Upper lobe of left lung (tissue), 6 donors: ENCODE measurements around the gene PRKN. TPM values are rescaled to one million over a fixed set of nuclear protein-coding genes. Genes with fewer than 3 reads are reported as not detected.

Source experiments
- ATAC-seq, 2 donors: fragments of 200-7000 bp; cut with Tn5 transposase; one replicate each; pipeline ENCODE4 v1.9.1; 2022; ENCODE audit warnings: mild to moderate bottlenecking in 2 of 2, moderate library complexity in 2 of 2; ENCODE audit not compliant: low FRiP score in 2 of 2
- DNase-seq, 2 donors: peaks; one replicate each; pipeline ENCODE4 v3.0.0-alpha.2; 2019 to 2020
- H3K27ac ChIP-seq, 4 donors: fragments of 200-600 bp; sonication (generic); one replicate each; pipeline ENCODE4 v1.5.1; 2016 to 2019
- H3K27me3 ChIP-seq, 4 donors: fragments of 200-600 bp; sonication (generic); one replicate each; pipeline ENCODE4 v1.5.1; 2017 to 2019
- H3K36me3 ChIP-seq, 4 donors: fragments of 200-600 bp; sonication (generic); one replicate each; pipeline ENCODE4 v1.5.1; 2016 to 2019
- H3K4me1 ChIP-seq, 4 donors: fragments of 200-600 bp; sonication (generic); one replicate each; pipeline ENCODE4 v1.5.1; 2018 to 2019
- H3K4me3 ChIP-seq, 4 donors: fragments of 200-600 bp; sonication (generic); one replicate each; pipeline ENCODE4 v1.5.1; 2017 to 2019; ENCODE audit warnings: mild to moderate bottlenecking in 2 of 4, moderate library complexity in 1 of 4
- H3K9me3 ChIP-seq, 4 donors: fragments of 200-600 bp; sonication (generic); one replicate each; pipeline ENCODE4 v1.5.1; 2018 to 2019
- CTCF ChIP-seq, 6 experiments: fragments of 450-650 bp in 4 of 6; fragments of 200-600 bp in 2 of 6; sonication (generic) in 2 of 6; IDR thresholded peaks; one replicate each; pipeline ENCODE4 v1.5.1; 2016 to 2019; ENCODE audit warnings: antibody characterized with exemption in 6 of 6
- EP300 ChIP-seq, 4 donors: sonication (generic); formaldehyde crosslinking; IDR thresholded peaks; one replicate each; pipeline ENCODE4 v1.5.1; 2017; ENCODE audit warnings: antibody characterized with exemption in 4 of 4, control low read depth in 2 of 4
- POLR2A ChIP-seq, 4 donors: fragments of 450-650 bp; IDR thresholded peaks; one replicate each; pipeline ENCODE4 v1.5.1; 2016 to 2017; ENCODE audit warnings: antibody characterized with exemption in 4 of 4, mild to moderate bottlenecking in 2 of 4
- POLR2AphosphoS5 ChIP-seq, 2 donors: sonication (generic); formaldehyde crosslinking; IDR thresholded peaks; one replicate each; pipeline ENCODE4 v1.5.1; 2017; ENCODE audit warnings: antibody characterized with exemption in 2 of 2
- WGBS, 2 donors: methylation state at CpG; one replicate each; pipeline ENCODE4 v1.1.5; 2017 to 2018; 5-methylcytosine and 5-hydroxymethylcytosine counted together
- total RNA-seq, 6 donors: library from RNA; depleted of rRNA in 4 of 6; stranded (reverse); fragments of >200 nt in 4 of 6; gene quantifications; one replicate each; pipeline versions ENCODE4 v1.1.0 to v1.2.1, GENCODE V29; 2016 to 2021
- donor health status: DM: no; HTN: no; CAD: no; lungs with moderate emphysema.
- donor health status: DM: no; HTN: yes; CAD: no; lungs with severe emphysema.

The PRKN gene
- total RNA-seq, 6 donors from 2014 or later: 2.7 to 29.3 (median 5.5) TPM

- WGBS, 2 donors: 70 to 75% methylated on average over 6 of the region's 6 CpGs
- Histone ChIP-seq H3K27ac (no peak overlapping the region), H3K4me3 (no peak overlapping the region), H3K36me3 (no peaks in the 10 kb centered on the region), H3K27me3 (no peaks in the 10 kb centered on the region), H3K9me3 (no peaks in the 10 kb centered on the region), H3K4me1 (no peaks in the 10 kb centered on the region)
- no peak for ATAC-seq
- DNase-seq: no peak
- no peak for TF ChIP-seq EP300 (IDR thresholded peaks at IDR 0.05)
- TF ChIP-seq CTCF (IDR thresholded peaks at IDR 0.05): no peak
- no peak for TF ChIP-seq POLR2AphosphoS5 (IDR thresholded peaks at IDR 0.05)
- no peak for TF ChIP-seq POLR2A (IDR thresholded peaks at IDR 0.05)
Observed at GRCh38 chr6:161630674-161631073, 1096.9 kb downstream of the PRKN start.

- ATAC-seq (no peak), DNase-seq (no peak)
- Histone ChIP-seq H3K27ac (no peak overlapping the region), H3K36me3 (no peaks in the 10 kb centered on the region), H3K4me3 (no peak overlapping the region), H3K9me3 (no peaks in the 10 kb centered on the region), H3K4me1 (no peaks in the 10 kb centered on the region), H3K27me3 (no peaks in the 10 kb centered on the region)
- no peak for TF ChIP-seq EP300 (IDR thresholded peaks at IDR 0.05)
- no peak for TF ChIP-seq CTCF (IDR thresholded peaks at IDR 0.05)
- no peak for TF ChIP-seq POLR2AphosphoS5 (IDR thresholded peaks at IDR 0.05)
- TF ChIP-seq POLR2A (IDR thresholded peaks at IDR 0.05): no peak
- 82 to 96% methylated on average over 13 of the region's 13 CpGs for WGBS, 2 donors
Observed at GRCh38 chr6:161626132-161626676, 1101.4 kb downstream of the PRKN start.

- 81 to 82% methylated on average over 4 of the region's 4 CpGs for WGBS, 2 donors
Observed at GRCh38 chr6:161624111-161624510, 1103.5 kb downstream of the PRKN start.

GRCh38 chr6:161622779-161623178 is 1104.8 kb downstream of the PRKN start:
- no peaks in the 10 kb centered on the region for H3K9me3 ChIP-seq
- H3K36me3 ChIP-seq: no peaks in the 10 kb centered on the region
- ATAC-seq: no peak
- no peaks in the 10 kb centered on the region for H3K27me3 ChIP-seq
- no peak for DNase-seq
- H3K4me3 ChIP-seq: no peak overlapping the region
- WGBS, 2 donors: 85 to 87% methylated on average over 3 of the region's 3 CpGs
- no peak overlapping the region for H3K27ac ChIP-seq
- H3K4me1 ChIP-seq: no peaks in the 10 kb centered on the region
- no peak for TF ChIP-seq CTCF (IDR thresholded peaks at IDR 0.05)
- no peak for TF ChIP-seq POLR2A (IDR thresholded peaks at IDR 0.05)
- TF ChIP-seq EP300 (IDR thresholded peaks at IDR 0.05): no peak
- no peak for TF ChIP-seq POLR2AphosphoS5 (IDR thresholded peaks at IDR 0.05)

More at GRCh38 chr6:161624111-161624510, 1103.5 kb downstream of the PRKN start:
- Histone ChIP-seq H3K4me1 (no peaks in the 10 kb centered on the region), H3K27me3 (no peaks in the 10 kb centered on the region), H3K27ac (no peak overlapping the region), H3K9me3 (no peaks in the 10 kb centered on the region), H3K4me3 (no peak overlapping the region), H3K36me3 (no peaks in the 10 kb centered on the region)
- TF ChIP-seq EP300 (IDR thresholded peaks at IDR 0.05) (no peak), POLR2A (IDR thresholded peaks at IDR 0.05) (no peak), CTCF (IDR thresholded peaks at IDR 0.05) (no peak), POLR2AphosphoS5 (IDR thresholded peaks at IDR 0.05) (no peak)
- DNase-seq (no peak), ATAC-seq (no peak)

GRCh38 chr6:161618831-161619454 is 1108.6 kb downstream of the PRKN start:
- H3K4me3 ChIP-seq: no peak overlapping the region
- 68 to 73% methylated on average over 8 of the region's 8 CpGs for WGBS, 2 donors
- no peaks in the 10 kb centered on the region for H3K4me1 ChIP-seq
- no peaks in the 10 kb centered on the region for H3K9me3 ChIP-seq
- ATAC-seq: peak in 1 of 2 donors; percentile 56
- no peak for DNase-seq
- H3K27me3 ChIP-seq: no peaks in the 10 kb centered on the region
- TF ChIP-seq POLR2A (IDR thresholded peaks at IDR 0.05): no peak
- TF ChIP-seq POLR2AphosphoS5 (IDR thresholded peaks at IDR 0.05): no peak
- TF ChIP-seq CTCF (IDR thresholded peaks at IDR 0.05): no peak
- no peak for TF ChIP-seq EP300 (IDR thresholded peaks at IDR 0.05)
- H3K36me3 ChIP-seq: no peaks in the 10 kb centered on the region
- no peak overlapping the region for H3K27ac ChIP-seq
